ENCODE results near the gene SLC25A28.

DNA sequence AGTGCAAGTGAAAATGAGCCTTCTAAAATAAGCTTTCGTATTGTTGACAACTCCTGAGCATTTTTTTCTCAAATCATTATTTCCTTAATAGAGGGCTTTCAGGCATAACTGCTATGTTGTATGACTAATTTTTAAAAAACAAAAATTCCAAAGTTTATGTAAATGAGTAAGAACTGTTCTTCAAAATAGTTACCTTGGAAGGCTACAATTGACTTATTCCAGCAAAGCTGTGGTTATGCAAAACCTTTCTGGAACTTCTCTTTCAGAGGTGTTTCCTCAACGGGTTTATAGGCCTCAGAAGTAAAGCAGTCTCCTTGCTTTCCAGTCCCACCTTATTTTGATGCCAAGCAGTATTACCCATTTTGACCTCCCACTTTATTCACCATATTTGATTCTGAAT is 2.5 kb downstream of the SLC25A28 start:
- TF ChIP-seq GATA3 (IDR thresholded peaks at IDR 0.05; ENCODE audit: low read depth, low read length) (no peak), GATA2 (IDR thresholded peaks at IDR 0.05; ENCODE audit: low read depth, low read length) (no peak)
